Stimulated activated effector memory CD8-positive, alpha-beta T cell treated with anti-CD3 and anti-CD28 coated beads, Interleukin-12 subunit alpha, Interleukin-12 subunit beta, amount 100 ng/mL, for 72 hours (primary cell): ENCODE data around the gene MROH8.
"Not testable (repeated sequence)": the region's sequence is repeated elsewhere in the genome, so short reads cannot be mapped to it uniquely, and the experiment has no call there.

Source experiments
- ATAC-seq: fragments of 150-1000 bp; cut with Tn5 transposase; 2 replicates; pipeline ENCODE4 v1.10.0; 2021
- DNase-seq, 2 donors: peaks; one replicate each; pipeline ENCODE4 v3.0.0; 2021 to 2022; ENCODE audit warnings: low spot score in 2 of 2
- H3K27ac Mint-ChIP-seq: one replicate; pipeline ENCODE4 v1.8.0; 2022; ENCODE audit warnings: mild to moderate bottlenecking, mixed read lengths
- H3K36me3 Mint-ChIP-seq: one replicate; pipeline ENCODE4 v1.8.0; 2022; ENCODE audit warnings: mild to moderate bottlenecking, mixed read lengths
- H3K4me1 Mint-ChIP-seq: one replicate; pipeline ENCODE4 v1.8.0; 2022; ENCODE audit warnings: mixed read lengths
- H3K4me3 Mint-ChIP-seq: one replicate; pipeline ENCODE4 v1.8.0; 2022; ENCODE audit warnings: mild to moderate bottlenecking, mixed read lengths
- H3K9me3 Mint-ChIP-seq: one replicate; pipeline ENCODE4 v1.8.0; 2022; ENCODE audit warnings: mixed read lengths

Gene MROH8

DNA sequence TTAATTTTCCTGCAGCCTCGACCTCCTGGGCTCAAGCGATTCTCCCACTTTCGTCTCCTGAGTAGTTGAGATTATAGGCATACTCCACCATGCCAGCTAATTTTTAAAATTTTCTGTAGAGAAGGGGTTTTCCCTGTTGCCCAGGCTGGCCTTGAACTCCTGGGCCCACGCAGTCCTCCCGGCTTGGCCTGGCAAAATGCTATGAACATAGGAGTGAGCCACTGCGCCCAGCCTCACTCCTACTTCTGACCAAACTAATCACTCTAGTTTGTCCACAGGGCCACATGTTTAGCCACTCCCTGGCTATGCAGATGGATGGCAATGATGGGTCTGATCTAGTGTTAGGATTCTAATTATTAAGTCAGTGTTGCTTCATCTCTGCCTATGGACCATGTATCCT lies 32.1 kb downstream of the MROH8 start:
- no peak for ATAC-seq
- H3K4me1 Mint-ChIP-seq, result no peaks in the 10 kb centered on the region

DNA sequence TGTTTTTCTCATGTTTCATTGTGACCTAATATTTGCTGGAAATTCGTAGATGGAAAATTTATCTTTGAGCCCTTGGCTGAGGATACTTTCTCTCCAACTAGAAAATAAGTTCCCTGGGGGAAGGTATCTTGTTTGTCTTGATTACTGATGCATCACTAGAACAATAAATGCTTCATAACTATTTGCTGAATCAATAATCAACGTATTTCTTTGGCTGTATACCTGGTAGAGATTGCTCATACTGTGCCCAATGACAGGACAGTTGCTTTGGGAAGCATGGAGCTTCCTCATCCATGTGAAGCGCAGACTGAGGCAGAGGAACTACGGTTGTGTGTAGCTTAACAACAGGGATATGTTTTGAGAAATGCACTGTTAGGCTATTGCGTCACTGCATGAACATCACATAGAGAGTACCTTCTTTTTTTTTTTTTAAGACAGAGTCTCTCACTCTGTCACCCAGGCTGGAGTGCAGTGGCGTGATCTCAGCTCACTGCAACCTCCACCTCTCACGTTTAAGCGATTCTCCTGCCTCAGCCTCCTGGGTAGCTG lies 34.4 kb downstream of the MROH8 start:
- ATAC-seq (no peak), DNase-seq (no peak)
- no peak overlapping the region for H3K4me3 Mint-ChIP-seq
- no peaks in the 10 kb centered on the region for H3K36me3 Mint-ChIP-seq
- no peaks in the 10 kb centered on the region for H3K9me3 Mint-ChIP-seq
- H3K27ac Mint-ChIP-seq, result no peak overlapping the region
- no peaks in the 10 kb centered on the region for H3K4me1 Mint-ChIP-seq

More for the DNA sequence above, 32.1 kb downstream of the MROH8 start:
- Mint-ChIP-seq H3K27ac (no peak overlapping the region), H3K36me3 (no peaks in the 10 kb centered on the region), H3K9me3 (no peaks in the 10 kb centered on the region), H3K4me3 (no peak overlapping the region)
- DNase-seq, result no peak

DNA sequence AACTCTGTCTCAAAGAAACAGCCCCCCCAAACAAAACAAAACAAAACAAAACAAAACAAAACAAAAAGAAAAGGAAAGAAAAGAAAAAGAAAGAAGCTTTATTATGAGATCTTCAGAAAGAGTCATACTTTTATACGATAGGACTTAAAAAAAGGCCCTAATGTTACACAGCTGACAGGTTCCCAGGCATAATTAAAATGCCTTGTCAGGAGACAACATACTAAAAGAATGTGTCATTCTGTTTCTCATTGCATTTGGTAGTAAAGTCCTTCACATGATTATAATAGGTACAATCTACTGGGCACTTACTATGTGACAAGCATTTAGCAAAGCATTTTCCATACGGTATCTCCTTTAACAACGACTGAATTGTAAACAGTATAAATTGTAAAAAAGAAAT lies 36.6 kb downstream of the MROH8 start:
- Mint-ChIP-seq H3K4me1 (no peaks in the 10 kb centered on the region), H3K36me3 (no peaks in the 10 kb centered on the region), H3K27ac (no peak overlapping the region), H3K9me3 (no peaks in the 10 kb centered on the region), H3K4me3 (no peak overlapping the region)
- DNase-seq (no peak), ATAC-seq (no peak)

DNA sequence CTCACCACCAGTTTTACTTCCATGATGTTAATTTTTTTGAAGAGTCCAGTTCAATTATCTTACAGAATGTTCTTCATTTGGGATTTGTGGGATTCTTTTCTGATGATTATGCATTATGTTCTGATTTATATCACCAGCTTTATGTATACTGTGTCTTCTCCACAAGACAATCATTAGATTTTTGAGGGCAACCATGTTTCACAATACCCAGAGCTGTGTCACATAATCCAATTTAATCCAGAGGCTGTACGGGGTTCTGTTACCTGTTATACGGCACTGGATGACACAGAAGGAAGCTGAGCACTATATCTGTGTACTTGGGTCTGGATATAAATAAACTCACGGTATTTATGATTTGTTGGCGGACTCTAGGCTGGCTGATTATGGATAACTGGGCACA lies 41.8 kb downstream of the MROH8 start:
- no peak overlapping the region for H3K4me3 Mint-ChIP-seq

DNA sequence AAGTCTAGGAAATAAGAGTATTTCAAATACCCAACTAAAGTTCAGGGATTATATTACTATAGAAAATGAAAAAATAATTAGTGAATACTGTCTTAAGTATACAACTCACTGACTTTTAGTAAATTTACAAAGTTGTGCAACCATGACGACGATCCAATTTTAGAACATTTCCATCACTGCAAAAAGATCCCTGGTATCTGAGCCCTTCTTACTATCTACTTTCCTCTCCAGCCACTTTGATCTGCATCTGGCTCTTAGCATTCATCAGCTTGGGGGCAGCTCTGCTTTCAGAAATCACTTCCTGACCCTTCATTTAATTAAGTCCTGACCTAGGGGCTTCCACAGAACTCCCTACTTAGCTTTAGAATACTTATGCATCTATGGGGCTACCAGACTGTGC lies 45.4 kb downstream of the MROH8 start:
- Mint-ChIP-seq H3K4me1 (no peaks in the 10 kb centered on the region), H3K27ac (no peak overlapping the region), H3K4me3 (no peak overlapping the region), H3K9me3 (no peaks in the 10 kb centered on the region), H3K36me3 (no peaks in the 10 kb centered on the region)
- DNase-seq (no peak), ATAC-seq (no peak)

More for the DNA sequence above, 41.8 kb downstream of the MROH8 start:
- ATAC-seq, result no peak
- Mint-ChIP-seq H3K27ac (no peak overlapping the region), H3K4me1 (no peaks in the 10 kb centered on the region), H3K9me3 (no peaks in the 10 kb centered on the region), H3K36me3 (no peaks in the 10 kb centered on the region)
- no peak for DNase-seq

DNA sequence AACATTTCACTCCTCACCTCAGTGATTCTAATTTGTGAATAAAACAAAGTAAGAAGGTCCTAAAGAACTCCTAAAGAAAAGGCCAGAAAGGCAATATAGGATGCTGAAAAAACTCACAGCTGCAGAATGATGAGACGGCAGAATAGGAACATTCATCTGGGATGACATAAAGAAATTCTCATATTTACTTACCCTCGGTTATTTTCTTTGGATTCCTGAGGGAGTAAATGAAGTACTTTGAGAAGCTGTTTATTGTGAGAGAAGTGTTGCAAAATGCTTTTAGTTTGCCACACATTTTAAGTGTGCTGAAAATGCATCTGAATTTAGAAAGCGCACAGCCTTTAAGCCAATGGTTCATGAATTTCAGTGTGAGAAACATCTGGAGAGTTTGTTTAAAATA lies 47.9 kb downstream of the MROH8 start:
- ATAC-seq (no peak), DNase-seq (no peak)
- Mint-ChIP-seq H3K4me3 (no peak overlapping the region), H3K27ac (no peak overlapping the region), H3K36me3 (no peaks in the 10 kb centered on the region), H3K4me1 (no peaks in the 10 kb centered on the region), H3K9me3 (no peaks in the 10 kb centered on the region)

DNA sequence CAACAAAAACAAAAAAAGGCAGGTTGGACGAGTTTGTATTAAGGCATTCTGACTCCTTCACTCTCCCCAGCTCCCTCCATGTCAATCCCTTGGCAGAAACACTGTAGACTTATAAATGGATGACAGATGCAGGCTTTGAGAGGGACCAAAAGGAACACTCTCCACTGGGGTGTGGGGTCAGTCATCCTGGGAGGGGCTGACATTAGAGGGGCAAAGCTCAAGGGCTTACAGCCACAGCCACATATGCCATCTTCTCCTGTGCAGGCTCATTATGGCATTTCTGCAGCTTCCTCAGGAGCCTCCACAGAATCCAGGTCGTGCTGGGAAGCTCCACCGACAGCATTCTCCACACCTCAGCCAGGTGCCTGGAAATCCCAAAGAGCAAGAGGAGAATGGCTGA lies 50.5 kb downstream of the MROH8 start:
- ATAC-seq (no peak), DNase-seq (no peak)
- H3K27ac Mint-ChIP-seq, result no peak overlapping the region
- H3K9me3 Mint-ChIP-seq, result no peaks in the 10 kb centered on the region
- H3K4me1 Mint-ChIP-seq, result no peaks in the 10 kb centered on the region
- H3K36me3 Mint-ChIP-seq, result no peaks in the 10 kb centered on the region
- no peak overlapping the region for H3K4me3 Mint-ChIP-seq

DNA sequence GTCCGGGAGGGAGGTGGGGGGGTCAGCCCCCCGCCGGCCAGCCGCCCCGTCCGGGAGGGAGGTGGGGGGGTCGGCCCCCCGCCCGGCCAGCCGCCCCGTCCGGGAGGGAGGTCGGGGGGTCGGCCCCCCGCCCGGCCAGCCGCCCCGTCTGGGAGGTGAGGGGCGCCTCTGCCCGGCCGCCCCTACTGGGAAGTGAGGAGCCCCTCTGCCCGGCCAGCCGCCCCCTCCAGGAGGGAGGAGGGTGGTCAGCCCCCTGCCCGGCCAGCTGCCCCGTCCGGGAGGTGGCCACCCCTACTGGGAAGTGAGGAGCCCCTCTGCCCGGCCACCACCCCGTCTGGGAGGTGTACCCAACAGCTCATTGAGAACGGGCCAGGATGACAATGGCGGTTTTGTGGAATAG lies 53.1 kb downstream of the MROH8 start:
- not testable (repeated sequence) for H3K4me1 Mint-ChIP-seq, H3K4me3 Mint-ChIP-seq, H3K9me3 Mint-ChIP-seq, H3K36me3 Mint-ChIP-seq, DNase-seq, H3K27ac Mint-ChIP-seq, ATAC-seq

DNA sequence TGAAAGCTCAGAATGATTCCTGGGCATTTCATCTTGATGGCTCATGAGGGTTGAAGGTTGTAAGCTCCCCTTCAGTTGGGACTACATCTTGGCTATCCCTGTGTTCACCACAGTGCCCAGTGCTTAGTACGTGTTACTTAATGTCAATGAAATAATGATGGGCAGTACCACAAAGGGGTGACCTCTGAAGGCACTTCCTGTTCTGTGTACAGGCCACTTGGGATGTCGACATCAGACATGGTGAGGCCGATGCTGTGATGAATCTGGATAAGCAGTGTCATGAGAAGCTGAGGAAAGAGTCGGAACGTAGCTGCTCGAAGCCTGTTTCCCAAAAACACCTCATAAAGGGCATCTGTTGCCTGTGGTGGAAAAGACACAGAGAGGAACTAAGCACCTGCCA lies 55.9 kb downstream of the MROH8 start:
- DNase-seq (no peak), ATAC-seq (no peak)
- Mint-ChIP-seq H3K27ac (no peak overlapping the region), H3K36me3 (no peaks in the 10 kb centered on the region), H3K4me3 (no peak overlapping the region), H3K4me1 (no peaks in the 10 kb centered on the region), H3K9me3 (no peaks in the 10 kb centered on the region)

DNA sequence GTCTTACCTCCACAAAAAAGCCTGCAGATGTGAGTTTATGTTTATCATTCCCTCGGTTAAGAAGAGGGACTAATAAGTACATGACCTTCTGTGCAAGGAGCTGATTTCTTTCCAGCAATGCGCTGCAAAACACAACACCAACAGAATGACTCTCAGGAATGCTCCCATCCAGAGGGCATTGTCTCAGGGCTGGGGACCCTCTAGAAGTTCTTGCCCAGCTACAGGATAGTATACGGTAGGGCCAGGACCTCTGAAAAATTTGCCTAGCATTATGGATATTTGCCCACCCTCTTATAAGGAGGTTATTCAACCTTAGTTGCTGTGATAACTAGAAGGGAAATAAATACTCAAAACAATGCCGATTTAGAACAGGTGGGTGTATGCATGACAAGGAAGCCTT lies 58.9 kb downstream of the MROH8 start:
- no peak overlapping the region for H3K27ac Mint-ChIP-seq
- no peaks in the 10 kb centered on the region for H3K9me3 Mint-ChIP-seq
- DNase-seq (no peak), ATAC-seq (no peak)
- H3K36me3 Mint-ChIP-seq, result no peaks in the 10 kb centered on the region
- no peak overlapping the region for H3K4me3 Mint-ChIP-seq
- no peaks in the 10 kb centered on the region for H3K4me1 Mint-ChIP-seq

DNA sequence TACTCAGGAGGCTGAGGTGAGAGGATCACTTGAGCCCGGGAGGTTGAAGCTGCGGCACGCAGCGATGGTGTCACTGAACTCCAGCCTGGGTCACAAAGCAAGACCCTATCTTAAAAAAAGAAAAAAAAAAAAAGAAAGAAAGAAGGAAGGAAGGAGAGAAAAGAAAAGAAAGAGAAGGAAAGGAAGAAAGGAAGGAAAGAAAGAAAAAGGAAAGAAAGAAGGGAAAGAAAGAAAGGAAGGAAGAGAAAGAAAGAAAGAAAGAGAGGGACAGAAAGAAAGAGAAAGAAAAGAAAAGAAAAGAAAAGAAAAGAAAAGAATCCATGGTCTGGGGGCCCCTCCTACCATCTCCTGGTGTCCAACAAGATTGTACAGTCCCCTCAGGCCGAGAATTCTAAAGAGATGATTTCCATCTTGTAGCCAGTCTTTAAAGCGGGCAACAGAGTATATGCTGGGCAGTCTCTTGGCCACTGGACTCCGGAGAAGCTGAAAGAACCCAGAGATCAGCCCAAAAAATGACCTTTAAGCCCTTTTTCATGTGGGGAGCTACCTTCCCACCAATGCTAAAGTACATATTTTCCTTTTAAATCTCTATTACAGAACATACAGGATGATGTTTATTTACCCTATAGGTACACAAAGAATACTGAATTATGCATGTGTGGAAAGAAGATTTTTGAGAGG lies 59.9 kb downstream of the MROH8 start:
- no peaks in the 10 kb centered on the region for H3K9me3 Mint-ChIP-seq
- H3K36me3 Mint-ChIP-seq, result no peaks in the 10 kb centered on the region
- H3K4me3 Mint-ChIP-seq, result no peak overlapping the region
- peak overlapping the region; percentile 48 for H3K27ac Mint-ChIP-seq
- H3K4me1 Mint-ChIP-seq, result no peaks in the 10 kb centered on the region
- ATAC-seq (no peak), DNase-seq (no peak)

DNA sequence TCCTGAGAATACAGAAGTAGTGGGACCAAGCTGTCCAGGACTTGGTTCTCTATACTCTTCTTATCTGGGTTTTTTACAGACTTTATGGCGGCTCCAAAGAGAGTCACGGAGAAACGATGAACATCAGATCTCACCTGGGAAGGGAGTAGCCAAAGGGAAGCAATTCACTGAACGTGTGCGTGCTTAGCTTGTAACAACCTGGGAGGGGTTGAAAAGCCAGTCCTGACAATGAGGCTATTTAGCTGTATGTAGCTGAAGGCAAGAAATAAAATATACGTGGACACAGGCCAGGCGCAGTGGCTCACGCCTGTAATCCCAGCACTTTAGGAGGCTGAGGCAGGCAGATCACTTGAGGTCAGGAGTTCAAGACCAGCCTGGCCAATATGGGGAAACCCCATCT lies 65.3 kb downstream of the MROH8 start:
- no peak for DNase-seq
- H3K4me1 Mint-ChIP-seq, result no peaks in the 10 kb centered on the region
- H3K4me3 Mint-ChIP-seq, result no peak overlapping the region
- H3K9me3 Mint-ChIP-seq, result no peaks in the 10 kb centered on the region
- H3K27ac Mint-ChIP-seq, result no peak overlapping the region
- no peaks in the 10 kb centered on the region for H3K36me3 Mint-ChIP-seq
- no peak for ATAC-seq

DNA sequence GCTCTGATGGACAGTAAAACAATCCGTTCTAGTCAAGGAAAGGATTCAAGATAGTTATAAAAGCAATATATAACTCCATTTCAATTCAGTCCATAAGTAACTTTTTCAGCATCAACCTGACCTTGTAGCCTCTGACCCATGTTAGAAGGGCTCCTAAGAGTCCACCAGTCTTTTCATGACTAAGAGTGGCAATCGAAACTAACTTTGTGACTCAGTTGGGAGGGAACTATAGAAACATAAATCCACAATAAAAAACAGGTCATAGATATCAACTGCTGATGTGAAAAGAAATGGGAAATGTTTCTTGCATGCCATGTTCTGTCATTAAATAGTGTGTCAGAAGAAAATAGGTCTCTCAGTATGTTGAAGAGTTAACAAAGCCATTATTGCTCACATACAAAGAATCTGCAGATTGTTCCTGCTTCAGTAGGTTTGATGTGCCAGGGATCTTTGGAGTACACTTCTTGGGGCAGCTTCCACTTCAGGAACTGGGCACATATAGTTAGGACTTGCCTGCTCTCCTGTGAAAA lies 67.4 kb downstream of the MROH8 start:
- Mint-ChIP-seq H3K36me3 (no peaks in the 10 kb centered on the region), H3K4me3 (no peak overlapping the region), H3K27ac (peak overlapping the region; percentile 21), H3K4me1 (no peaks in the 10 kb centered on the region), H3K9me3 (no peaks in the 10 kb centered on the region)
- ATAC-seq (peak; percentile 64), DNase-seq (no peak)

DNA sequence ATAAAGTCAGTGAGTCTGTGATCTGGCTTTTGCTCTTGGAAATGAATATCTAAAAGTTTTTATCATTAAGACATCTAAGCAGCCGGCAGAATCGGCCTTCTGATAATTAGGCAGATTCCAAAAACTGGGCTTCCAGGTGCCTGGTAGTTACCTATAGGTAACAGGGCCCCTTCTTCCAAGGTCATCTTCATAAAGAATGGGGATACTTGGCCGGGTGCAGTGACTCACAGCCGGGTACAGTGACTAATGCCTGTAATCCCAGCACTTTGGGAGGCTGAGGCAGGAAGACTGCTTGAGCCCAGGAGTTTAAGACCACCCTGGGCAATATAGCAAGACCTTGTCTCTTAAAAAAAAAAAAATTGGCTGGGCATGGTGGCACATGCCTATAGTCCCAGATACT lies 70.7 kb downstream of the MROH8 start:
- ATAC-seq (no peak), DNase-seq (no peak)
- no peak overlapping the region for H3K4me3 Mint-ChIP-seq
- H3K9me3 Mint-ChIP-seq, result no peaks in the 10 kb centered on the region
- H3K36me3 Mint-ChIP-seq, result no peaks in the 10 kb centered on the region
- no peaks in the 10 kb centered on the region for H3K4me1 Mint-ChIP-seq
- H3K27ac Mint-ChIP-seq, result no peak overlapping the region

DNA sequence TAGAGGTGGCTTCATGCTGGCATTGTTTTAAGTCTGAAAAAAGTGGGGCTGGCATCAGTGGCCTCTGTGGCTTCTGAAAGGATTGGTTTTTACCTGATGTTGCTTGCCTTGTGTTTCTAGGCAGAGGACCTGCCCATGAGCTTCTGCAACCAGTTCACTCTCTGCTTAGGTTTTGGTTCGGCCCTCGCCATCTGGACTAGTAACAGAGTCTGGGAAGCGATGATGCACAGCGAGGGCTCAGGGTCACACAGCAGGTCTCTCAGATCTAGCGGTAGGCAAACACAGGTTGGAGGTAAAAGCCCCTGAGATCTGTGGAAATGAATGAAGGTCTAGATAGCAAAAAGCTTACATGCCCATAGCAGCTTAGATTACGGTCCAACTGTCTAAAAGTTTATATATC lies 76.8 kb downstream of the MROH8 start:
- Mint-ChIP-seq H3K9me3 (no peaks in the 10 kb centered on the region), H3K4me3 (no peak overlapping the region), H3K27ac (no peak overlapping the region), H3K36me3 (no peaks in the 10 kb centered on the region), H3K4me1 (no peaks in the 10 kb centered on the region)
- DNase-seq, result no peak
- no peak for ATAC-seq

DNA sequence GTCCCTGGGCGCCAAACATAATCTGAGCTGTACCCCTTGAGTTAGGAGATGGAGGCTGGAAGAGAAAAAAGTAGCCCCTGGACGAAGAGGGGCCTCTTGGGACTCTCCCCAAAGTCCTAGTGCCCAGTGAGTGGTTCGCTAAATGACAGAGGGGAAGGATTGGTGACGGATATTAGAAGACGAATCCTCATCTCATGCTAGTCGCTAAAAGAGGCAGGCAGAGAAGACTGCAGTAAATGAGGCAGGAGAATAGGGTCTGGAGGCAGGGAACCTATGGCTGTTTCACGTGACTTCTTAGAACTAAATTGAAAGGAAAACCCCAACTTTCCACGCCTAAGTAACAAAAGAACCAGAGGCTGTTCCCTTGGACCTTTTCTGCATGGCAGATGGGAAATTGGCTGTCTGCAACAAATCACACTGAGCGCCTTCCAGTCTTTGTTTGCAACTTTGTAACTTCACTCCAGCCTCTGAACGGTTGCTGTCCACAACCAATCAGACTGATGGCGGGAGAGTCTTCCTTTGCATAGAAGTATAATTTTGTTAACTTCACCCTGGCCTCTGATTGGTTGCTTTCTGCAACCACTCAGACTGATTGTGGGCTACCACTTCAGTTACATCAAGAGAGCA lies 82.8 kb downstream of the MROH8 start:
- Mint-ChIP-seq H3K27ac (peak overlapping the region; percentile 100), H3K4me3 (peak overlapping the region; percentile 99), H3K9me3 (no peaks in the 10 kb centered on the region), H3K36me3 (peaks cover 44% of the 10 kb centered on the region), H3K4me1 (peaks cover 31% of the 10 kb centered on the region)
- DNase-seq (peak in 1 of 2 donors; percentile 51), ATAC-seq (no peak)
